Measurements from ENCODE around the gene BABAM1. TPM values are rescaled to one million over a fixed set of nuclear protein-coding genes. Genes with fewer than 3 reads are reported as not detected.

The BABAM1 gene
- total and polyA plus RNA-seq, 5 donors from 2014 or later, result 82.3 to 140 (median 116) TPM

GRCh38 chr19:17232258-17232657 lies 35.0 kb upstream of the BABAM1 start:
- ATAC-seq (ENCODE audit: low read depth in 2 of 2) (no peak), DNase-seq (no peak)
- Mint-ChIP-seq H3K4me3 (peak overlapping the region in 2 of 4 donors; percentile 38 to 49), H3K27me3 (peaks cover under 1% of the 10 kb centered on the region), H3K36me3 (no peaks in the 10 kb centered on the region), H3K9me3 (no peaks in the 10 kb centered on the region), H3K4me1 (peaks cover 0 to 24% (median 4%) of the 10 kb centered on the region in 4 donors), H3K27ac (no peak overlapping the region)
- Histone ChIP-seq H3K36me3 (ENCODE audit: control insufficient read depth, insufficient read depth, low read length) (peaks cover 6% of the 10 kb centered on the region), H3K4me3 (ENCODE audit: low read depth, low read length) (no peak overlapping the region), H3K27me3 (ENCODE audit: control insufficient read depth, insufficient read depth, low read length) (no peaks in the 10 kb centered on the region), H3K27ac (ENCODE audit: insufficient read depth, low read length, poor library complexity, severe bottlenecking) (no peak overlapping the region), H3K4me1 (ENCODE audit: control insufficient read depth, insufficient read depth, low read length, poor library complexity, severe bottlenecking) (peaks cover 12% of the 10 kb centered on the region), H3K9me3 (ENCODE audit: control insufficient read depth in 2 of 2, low read length in 2 of 2) (no peaks in the 10 kb centered on the region)

GRCh38 chr19:17234911-17235299 lies 32.3 kb upstream of the BABAM1 start:
- Mint-ChIP-seq H3K9me3 (no peaks in the 10 kb centered on the region), H3K36me3 (no peaks in the 10 kb centered on the region), H3K4me3 (peak overlapping the region; percentile 64 to 90 (median 80)), H3K27me3 (peaks cover 12% of the 10 kb centered on the region), H3K27ac (peak overlapping the region in 1 of 3 donors; percentile 31), H3K4me1 (peaks cover 0 to 17% (median 0%) of the 10 kb centered on the region in 4 donors)
- Histone ChIP-seq H3K4me1 (ENCODE audit: control insufficient read depth, insufficient read depth, low read length, poor library complexity, severe bottlenecking) (peaks cover 12% of the 10 kb centered on the region), H3K4me3 (ENCODE audit: low read depth, low read length) (peak overlapping the region; percentile 64), H3K27ac (ENCODE audit: insufficient read depth, low read length, poor library complexity, severe bottlenecking) (peak overlapping the region; percentile 49), H3K9me3 (ENCODE audit: control insufficient read depth in 2 of 2, low read length in 2 of 2) (no peaks in the 10 kb centered on the region), H3K27me3 (ENCODE audit: control insufficient read depth, insufficient read depth, low read length) (no peaks in the 10 kb centered on the region), H3K36me3 (ENCODE audit: control insufficient read depth, insufficient read depth, low read length) (peaks cover 6% of the 10 kb centered on the region)
- DNase-seq, result peak; percentile 42 to 73 (median 45)
- ATAC-seq (ENCODE audit: low read depth in 2 of 2), result peak; percentile 35 to 47

GRCh38 chr19:17235300-17235970 lies 31.8 kb upstream of the BABAM1 start:
- H3K36me3 ChIP-seq (ENCODE audit: control insufficient read depth, insufficient read depth, low read length), result peaks cover 6% of the 10 kb centered on the region
- no peaks in the 10 kb centered on the region for H3K9me3 ChIP-seq (ENCODE audit: control insufficient read depth in 2 of 2, low read length in 2 of 2)
- peak; percentile 91 to 94 for ATAC-seq (ENCODE audit: low read depth in 2 of 2)
- Mint-ChIP-seq H3K4me1 (peaks cover 0 to 17% (median 0%) of the 10 kb centered on the region in 4 donors), H3K27me3 (peaks cover 12% of the 10 kb centered on the region), H3K4me3 (peak overlapping the region; percentile 64 to 90 (median 80)), H3K36me3 (no peaks in the 10 kb centered on the region), H3K9me3 (no peaks in the 10 kb centered on the region), H3K27ac (peak overlapping the region in 1 of 3 donors; percentile 31)
- DNase-seq, result peak; percentile 66 to 84 (median 77)
- peak overlapping the region; percentile 64 for H3K4me3 ChIP-seq (ENCODE audit: low read depth, low read length)
- H3K27ac ChIP-seq (ENCODE audit: insufficient read depth, low read length, poor library complexity, severe bottlenecking), result peak overlapping the region; percentile 49
- no peaks in the 10 kb centered on the region for H3K27me3 ChIP-seq (ENCODE audit: control insufficient read depth, insufficient read depth, low read length)
- peaks cover 12% of the 10 kb centered on the region for H3K4me1 ChIP-seq (ENCODE audit: control insufficient read depth, insufficient read depth, low read length, poor library complexity, severe bottlenecking)

- Mint-ChIP-seq H3K27ac (no peak overlapping the region), H3K4me1 (peaks cover 0 to 17% (median 0%) of the 10 kb centered on the region in 4 donors), H3K27me3 (peaks cover 18% of the 10 kb centered on the region), H3K4me3 (peak overlapping the region in 3 of 4 donors; percentile 10 to 68 (median 46)), H3K36me3 (no peaks in the 10 kb centered on the region), H3K9me3 (no peaks in the 10 kb centered on the region)
- ATAC-seq (ENCODE audit: low read depth in 2 of 2) (peak in 1 of 2 donors; percentile 20), DNase-seq (peak in 1 of 3 donors; percentile 62)
- H3K27me3 ChIP-seq (ENCODE audit: control insufficient read depth, insufficient read depth, low read length), result no peaks in the 10 kb centered on the region
- peak overlapping the region; percentile 23 for H3K27ac ChIP-seq (ENCODE audit: insufficient read depth, low read length, poor library complexity, severe bottlenecking)
- H3K4me3 ChIP-seq (ENCODE audit: low read depth, low read length), result no peak overlapping the region
- peaks cover 6% of the 10 kb centered on the region for H3K36me3 ChIP-seq (ENCODE audit: control insufficient read depth, insufficient read depth, low read length)
- H3K4me1 ChIP-seq (ENCODE audit: control insufficient read depth, insufficient read depth, low read length, poor library complexity, severe bottlenecking), result peaks cover 12% of the 10 kb centered on the region
- no peaks in the 10 kb centered on the region for H3K9me3 ChIP-seq (ENCODE audit: control insufficient read depth in 2 of 2, low read length in 2 of 2)
Measured at GRCh38 chr19:17235971-17236777, 31.1 kb upstream of the BABAM1 start.

- Mint-ChIP-seq H3K4me3 (peak overlapping the region; percentile 32 to 68 (median 50)), H3K4me1 (peaks cover 0 to 17% (median 0%) of the 10 kb centered on the region in 4 donors), H3K9me3 (no peaks in the 10 kb centered on the region), H3K27ac (peak overlapping the region in 1 of 3 donors; percentile 43), H3K27me3 (peaks cover 24% of the 10 kb centered on the region), H3K36me3 (no peaks in the 10 kb centered on the region)
- no peak overlapping the region for H3K4me3 ChIP-seq (ENCODE audit: low read depth, low read length)
- no peaks in the 10 kb centered on the region for H3K9me3 ChIP-seq (ENCODE audit: control insufficient read depth in 2 of 2, low read length in 2 of 2)
- peaks cover 3% of the 10 kb centered on the region for H3K36me3 ChIP-seq (ENCODE audit: control insufficient read depth, insufficient read depth, low read length)
- H3K27me3 ChIP-seq (ENCODE audit: control insufficient read depth, insufficient read depth, low read length), result no peaks in the 10 kb centered on the region
- ATAC-seq (ENCODE audit: low read depth in 2 of 2) (no peak), DNase-seq (no peak)
- peaks cover 12% of the 10 kb centered on the region for H3K4me1 ChIP-seq (ENCODE audit: control insufficient read depth, insufficient read depth, low read length, poor library complexity, severe bottlenecking)
- H3K27ac ChIP-seq (ENCODE audit: insufficient read depth, low read length, poor library complexity, severe bottlenecking), result no peak overlapping the region
Measured at GRCh38 chr19:17236811-17237543, 30.3 kb upstream of the BABAM1 start.

GRCh38 chr19:17237747-17238706 lies 29.2 kb upstream of the BABAM1 start:
- Mint-ChIP-seq H3K36me3 (no peaks in the 10 kb centered on the region), H3K4me1 (peaks cover 0 to 17% (median 0%) of the 10 kb centered on the region in 4 donors), H3K4me3 (peak overlapping the region in 2 of 4 donors; percentile 22 to 66), H3K9me3 (no peaks in the 10 kb centered on the region), H3K27me3 (peaks cover 27% of the 10 kb centered on the region), H3K27ac (peak overlapping the region in 1 of 3 donors; percentile 87)
- ATAC-seq (ENCODE audit: low read depth in 2 of 2), result no peak
- H3K4me1 ChIP-seq (ENCODE audit: control insufficient read depth, insufficient read depth, low read length, poor library complexity, severe bottlenecking), result peaks cover 12% of the 10 kb centered on the region
- H3K4me3 ChIP-seq (ENCODE audit: low read depth, low read length), result no peak overlapping the region
- no peaks in the 10 kb centered on the region for H3K36me3 ChIP-seq (ENCODE audit: control insufficient read depth, insufficient read depth, low read length)
- DNase-seq, result no peak
- no peaks in the 10 kb centered on the region for H3K9me3 ChIP-seq (ENCODE audit: control insufficient read depth in 2 of 2, low read length in 2 of 2)
- H3K27me3 ChIP-seq (ENCODE audit: control insufficient read depth, insufficient read depth, low read length), result no peaks in the 10 kb centered on the region
- H3K27ac ChIP-seq (ENCODE audit: insufficient read depth, low read length, poor library complexity, severe bottlenecking), result no peak overlapping the region

All from CD4-positive, CD25-positive, alpha-beta regulatory T cell (primary cell).